ENCODE data around the gene CDH23. TPM values are rescaled to one million over a fixed set of nuclear protein-coding genes. Genes with fewer than 3 reads are reported as not detected.

Gene CDH23
- total RNA-seq, 6 donors from 2014 or later: 4.7 to 29.3 (median 10.4) TPM

DNA sequence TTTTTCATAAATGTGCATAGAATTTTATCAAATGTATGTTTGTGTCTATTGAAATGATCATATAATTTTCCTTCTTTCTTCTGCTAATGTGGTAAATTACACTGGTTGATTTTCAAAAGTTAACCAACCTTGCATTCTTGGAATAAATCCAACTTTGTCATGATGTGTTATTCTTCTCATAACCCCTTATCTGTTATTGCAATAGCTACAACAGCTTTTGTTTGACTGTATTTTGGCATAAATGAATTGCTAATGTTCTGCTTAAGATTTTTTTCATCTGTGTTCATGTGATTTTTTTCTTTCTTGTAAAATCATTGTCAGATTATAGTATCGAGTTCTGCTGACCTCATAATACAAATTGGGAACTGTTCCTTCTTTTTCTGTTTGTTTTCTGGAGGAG lies 17.6 kb downstream of the CDH23 start:
- no peak overlapping the region for H3K4me3 ChIP-seq
- peaks cover 0 to 6% (median 4%) of the 10 kb centered on the region in 4 donors for H3K9me3 ChIP-seq
- H3K36me3 ChIP-seq: no peaks in the 10 kb centered on the region
- TF ChIP-seq, protein P1, sequence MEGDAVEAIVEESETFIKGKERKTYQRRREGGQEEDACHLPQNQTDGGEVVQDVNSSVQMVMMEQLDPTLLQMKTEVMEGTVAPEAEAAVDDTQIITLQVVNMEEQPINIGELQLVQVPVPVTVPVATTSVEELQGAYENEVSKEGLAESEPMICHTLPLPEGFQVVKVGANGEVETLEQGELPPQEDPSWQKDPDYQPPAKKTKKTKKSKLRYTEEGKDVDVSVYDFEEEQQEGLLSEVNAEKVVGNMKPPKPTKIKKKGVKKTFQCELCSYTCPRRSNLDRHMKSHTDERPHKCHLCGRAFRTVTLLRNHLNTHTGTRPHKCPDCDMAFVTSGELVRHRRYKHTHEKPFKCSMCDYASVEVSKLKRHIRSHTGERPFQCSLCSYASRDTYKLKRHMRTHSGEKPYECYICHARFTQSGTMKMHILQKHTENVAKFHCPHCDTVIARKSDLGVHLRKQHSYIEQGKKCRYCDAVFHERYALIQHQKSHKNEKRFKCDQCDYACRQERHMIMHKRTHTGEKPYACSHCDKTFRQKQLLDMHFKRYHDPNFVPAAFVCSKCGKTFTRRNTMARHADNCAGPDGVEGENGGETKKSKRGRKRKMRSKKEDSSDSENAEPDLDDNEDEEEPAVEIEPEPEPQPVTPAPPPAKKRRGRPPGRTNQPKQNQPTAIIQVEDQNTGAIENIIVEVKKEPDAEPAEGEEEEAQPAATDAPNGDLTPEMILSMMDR (IDR thresholded peaks at IDR 0.05): no peak
- no peak for TF ChIP-seq POLR2A (IDR thresholded peaks at IDR 0.05)
- TF ChIP-seq POLR2AphosphoS5 (IDR thresholded peaks at IDR 0.05): no peak
- TF ChIP-seq EP300 (IDR thresholded peaks at IDR 0.05): no peak
- ATAC-seq (ENCODE audit: low FRiP score in 2 of 2) (no peak), DNase-seq (no peak)
- H3K27me3 ChIP-seq: no peaks in the 10 kb centered on the region
- 38 to 39% methylated on average over 1 of the region's 1 CpG for WGBS, 2 donors
- H3K4me1 ChIP-seq: no peaks in the 10 kb centered on the region
- H3K27ac ChIP-seq: no peak overlapping the region

GRCh38 chr10:71419002-71419540 lies 22.4 kb downstream of the CDH23 start:
- Histone ChIP-seq H3K36me3 (no peaks in the 10 kb centered on the region), H3K27me3 (no peaks in the 10 kb centered on the region), H3K9me3 (no peaks in the 10 kb centered on the region), H3K4me3 (no peak overlapping the region), H3K4me1 (no peaks in the 10 kb centered on the region), H3K27ac (no peak overlapping the region)
- TF ChIP-seq EP300 (IDR thresholded peaks at IDR 0.05) (no peak), POLR2A (IDR thresholded peaks at IDR 0.05) (no peak), POLR2AphosphoS5 (IDR thresholded peaks at IDR 0.05) (no peak)
- TF ChIP-seq, protein P1 (IDR thresholded peaks at IDR 0.05): no peak
- DNase-seq (peak in 1 of 2 donors; percentile 10), ATAC-seq (ENCODE audit: low FRiP score in 2 of 2) (no peak)

GRCh38 chr10:71419750-71420149 lies 23.0 kb downstream of the CDH23 start:
- peak in 1 of 2 donors; percentile 1 for DNase-seq
- Histone ChIP-seq H3K4me1 (no peaks in the 10 kb centered on the region), H3K27ac (no peak overlapping the region), H3K36me3 (no peaks in the 10 kb centered on the region), H3K4me3 (no peak overlapping the region), H3K9me3 (no peaks in the 10 kb centered on the region), H3K27me3 (no peaks in the 10 kb centered on the region)
- ATAC-seq (ENCODE audit: low FRiP score in 2 of 2): no peak
- 77 to 88% methylated on average over 2 of the region's 2 CpGs for WGBS, 2 donors
- TF ChIP-seq POLR2AphosphoS5 (IDR thresholded peaks at IDR 0.05): no peak
- TF ChIP-seq POLR2A (IDR thresholded peaks at IDR 0.05): no peak
- TF ChIP-seq, protein P1 (IDR thresholded peaks at IDR 0.05): no peak
- TF ChIP-seq EP300 (IDR thresholded peaks at IDR 0.05): no peak

DNA sequence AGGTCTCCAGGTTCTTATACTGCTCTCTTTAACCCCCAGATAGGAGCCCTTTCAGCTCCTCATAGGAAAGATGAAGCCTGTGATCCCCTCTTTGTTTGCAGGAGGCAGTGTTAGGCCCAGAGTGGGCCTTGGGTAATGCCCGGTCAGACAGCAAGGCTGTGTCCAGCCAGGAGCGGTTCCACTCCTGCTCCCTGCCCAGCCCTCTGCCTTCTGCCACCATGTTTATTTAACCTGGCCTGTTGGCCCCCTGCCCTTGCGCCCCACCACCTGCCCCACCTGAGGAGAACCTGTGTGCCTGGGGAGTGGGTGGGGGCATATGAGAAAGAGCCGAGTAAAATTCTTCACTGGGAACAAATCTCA lies 24.3 kb downstream of the CDH23 start:
- ATAC-seq (ENCODE audit: low FRiP score in 2 of 2) (no peak), DNase-seq (peak in 1 of 2 donors; percentile 4)
- H3K9me3 ChIP-seq: no peaks in the 10 kb centered on the region
- H3K4me1 ChIP-seq: no peaks in the 10 kb centered on the region
- H3K36me3 ChIP-seq: no peaks in the 10 kb centered on the region
- TF ChIP-seq, protein P1 (IDR thresholded peaks at IDR 0.05): no peak
- TF ChIP-seq POLR2AphosphoS5 (IDR thresholded peaks at IDR 0.05) (no peak), EP300 (IDR thresholded peaks at IDR 0.05) (no peak), POLR2A (IDR thresholded peaks at IDR 0.05) (no peak)
- no peak overlapping the region for H3K4me3 ChIP-seq
- H3K27me3 ChIP-seq: no peaks in the 10 kb centered on the region
- H3K27ac ChIP-seq: no peak overlapping the region
- WGBS, 2 donors: 75 to 95% methylated on average over 3 to 4 of the region's 4 CpGs

DNA sequence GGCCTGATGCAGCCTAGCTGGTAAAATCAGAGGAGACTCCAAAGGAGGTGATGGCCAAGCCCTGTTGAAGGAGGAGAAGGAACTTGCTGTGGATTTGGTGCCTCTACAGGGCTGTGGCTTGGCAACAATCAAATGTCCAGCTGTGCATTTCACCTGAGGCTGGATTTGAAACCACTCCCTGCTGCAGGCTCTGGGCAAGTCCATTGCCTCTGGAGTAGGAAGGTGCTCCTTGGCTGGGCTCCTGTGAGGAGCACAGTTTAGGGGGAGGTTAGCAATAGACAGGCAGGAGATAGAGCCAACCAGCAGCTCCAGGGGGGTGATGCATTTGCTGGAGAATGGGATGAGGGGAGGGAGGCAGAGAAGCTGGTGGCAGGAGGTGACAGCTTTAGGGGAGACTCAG lies 26.5 kb downstream of the CDH23 start:
- DNase-seq (peak in 1 of 2 donors; percentile 4), ATAC-seq (ENCODE audit: low FRiP score in 2 of 2) (no peak)
- Histone ChIP-seq H3K36me3 (no peaks in the 10 kb centered on the region), H3K9me3 (no peaks in the 10 kb centered on the region), H3K27me3 (no peaks in the 10 kb centered on the region), H3K4me3 (no peak overlapping the region), H3K4me1 (no peaks in the 10 kb centered on the region), H3K27ac (no peak overlapping the region)
- TF ChIP-seq POLR2A (IDR thresholded peaks at IDR 0.05) (no peak), POLR2AphosphoS5 (IDR thresholded peaks at IDR 0.05) (no peak), EP300 (IDR thresholded peaks at IDR 0.05) (no peak)
- TF ChIP-seq, protein P1 (IDR thresholded peaks at IDR 0.05): no peak

Data from upper lobe of left lung (tissue), 6 donors.